ENCODE results near the gene DNM3. TPM values are rescaled to one million over a fixed set of nuclear protein-coding genes. Genes with fewer than 3 reads are reported as not detected.

Gene DNM3
- total RNA-seq, 1 donor from 2014 or later, result 2.7 TPM

DNA sequence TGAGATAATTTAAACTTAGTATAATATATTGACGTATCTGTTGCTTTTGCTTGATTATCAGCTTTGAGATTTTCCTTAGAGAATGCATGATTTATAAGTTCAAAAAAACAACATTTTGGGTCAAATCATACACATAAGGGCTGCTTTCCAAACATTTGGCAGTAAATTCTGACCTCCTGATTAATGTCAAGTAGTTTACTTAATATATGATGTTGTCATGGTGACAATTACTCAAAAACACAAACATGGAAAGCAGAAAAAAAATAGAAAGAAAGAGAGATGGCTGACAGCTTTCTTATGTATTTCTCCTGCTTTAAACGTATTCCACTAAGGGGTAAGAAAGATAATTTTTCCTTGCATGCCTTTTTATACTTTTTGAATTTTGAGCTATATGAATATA is 320.9 kb downstream of the DNM3 start:
- DNase-seq (ENCODE audit: low read depth), result no peak
- H3K36me3 ChIP-seq (ENCODE audit: control insufficient read depth, insufficient read depth, low read length), result peaks cover 3% of the 10 kb centered on the region
- TF ChIP-seq, protein P1, sequence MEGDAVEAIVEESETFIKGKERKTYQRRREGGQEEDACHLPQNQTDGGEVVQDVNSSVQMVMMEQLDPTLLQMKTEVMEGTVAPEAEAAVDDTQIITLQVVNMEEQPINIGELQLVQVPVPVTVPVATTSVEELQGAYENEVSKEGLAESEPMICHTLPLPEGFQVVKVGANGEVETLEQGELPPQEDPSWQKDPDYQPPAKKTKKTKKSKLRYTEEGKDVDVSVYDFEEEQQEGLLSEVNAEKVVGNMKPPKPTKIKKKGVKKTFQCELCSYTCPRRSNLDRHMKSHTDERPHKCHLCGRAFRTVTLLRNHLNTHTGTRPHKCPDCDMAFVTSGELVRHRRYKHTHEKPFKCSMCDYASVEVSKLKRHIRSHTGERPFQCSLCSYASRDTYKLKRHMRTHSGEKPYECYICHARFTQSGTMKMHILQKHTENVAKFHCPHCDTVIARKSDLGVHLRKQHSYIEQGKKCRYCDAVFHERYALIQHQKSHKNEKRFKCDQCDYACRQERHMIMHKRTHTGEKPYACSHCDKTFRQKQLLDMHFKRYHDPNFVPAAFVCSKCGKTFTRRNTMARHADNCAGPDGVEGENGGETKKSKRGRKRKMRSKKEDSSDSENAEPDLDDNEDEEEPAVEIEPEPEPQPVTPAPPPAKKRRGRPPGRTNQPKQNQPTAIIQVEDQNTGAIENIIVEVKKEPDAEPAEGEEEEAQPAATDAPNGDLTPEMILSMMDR (IDR thresholded peaks at IDR 0.05; ENCODE audit: insufficient read depth, low read length, poor library complexity, severe bottlenecking), result no peak
- H3K27me3 ChIP-seq (ENCODE audit: control insufficient read depth, insufficient read depth, low read length), result no peaks in the 10 kb centered on the region
- no peak overlapping the region for H3K4me3 ChIP-seq (ENCODE audit: low read depth, low read length)

DNA sequence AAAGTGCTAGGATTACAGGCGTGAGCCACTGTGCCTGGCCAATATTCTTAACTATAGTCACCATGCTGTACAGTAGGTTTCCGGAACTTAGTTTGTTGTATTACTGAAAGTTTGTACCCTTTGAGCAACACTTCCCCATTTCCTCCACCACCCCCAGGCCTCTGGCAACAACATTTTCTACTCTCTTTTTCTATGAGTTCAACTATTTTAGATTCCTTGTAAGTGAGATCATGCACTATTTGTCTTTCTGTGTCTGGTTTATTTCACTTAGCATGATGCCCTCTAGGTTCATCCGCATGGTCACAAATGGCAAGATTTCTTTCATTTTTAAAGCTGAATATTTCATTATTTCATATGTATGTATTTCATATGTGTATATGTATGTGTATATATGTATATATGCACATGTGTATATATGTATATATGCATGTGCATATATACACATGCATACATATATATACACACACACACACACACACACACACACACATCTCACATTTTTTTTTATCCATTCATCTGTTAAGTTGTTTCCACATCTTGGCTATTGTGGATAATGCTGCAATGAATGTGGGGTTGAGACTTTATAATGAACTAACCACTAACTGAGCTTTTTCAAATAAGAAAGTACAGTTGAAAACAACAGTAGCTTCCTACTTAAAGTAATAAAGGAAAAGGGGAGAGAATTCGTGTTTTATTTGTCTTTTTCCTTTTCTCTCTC is 322.4 kb downstream of the DNM3 start:
- Histone ChIP-seq H3K27me3 (ENCODE audit: control insufficient read depth, insufficient read depth, low read length) (no peaks in the 10 kb centered on the region), H3K4me3 (ENCODE audit: low read depth, low read length) (no peak overlapping the region), H3K36me3 (ENCODE audit: control insufficient read depth, insufficient read depth, low read length) (peaks cover 3% of the 10 kb centered on the region)
- no peak for DNase-seq (ENCODE audit: low read depth)
- TF ChIP-seq, protein P1 (IDR thresholded peaks at IDR 0.05; ENCODE audit: insufficient read depth, low read length, poor library complexity, severe bottlenecking), result no peak

DNA sequence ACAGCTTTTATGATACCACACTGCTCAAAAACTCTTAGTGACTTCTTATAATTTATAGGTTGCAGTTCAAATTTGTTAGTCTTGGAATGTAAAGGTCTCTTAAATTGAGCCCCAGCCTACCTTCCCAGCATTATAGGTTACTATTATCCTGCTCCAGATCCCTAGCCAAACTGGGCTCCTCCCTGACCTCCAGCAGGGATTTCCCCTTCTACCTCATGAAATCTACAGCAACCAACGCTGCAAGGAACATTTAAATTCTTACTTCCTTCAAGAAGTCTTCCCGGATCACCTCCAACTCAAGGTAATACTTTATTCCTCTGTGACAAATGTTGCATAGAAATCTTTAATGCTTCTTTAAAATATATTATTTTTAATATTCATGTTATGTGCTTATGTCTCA is 324.1 kb downstream of the DNM3 start:
- DNase-seq (ENCODE audit: low read depth), result no peak
- Histone ChIP-seq H3K27me3 (ENCODE audit: control insufficient read depth, insufficient read depth, low read length) (no peaks in the 10 kb centered on the region), H3K4me3 (ENCODE audit: low read depth, low read length) (no peak overlapping the region), H3K36me3 (ENCODE audit: control insufficient read depth, insufficient read depth, low read length) (peaks cover 3% of the 10 kb centered on the region)
- TF ChIP-seq, protein P1 (IDR thresholded peaks at IDR 0.05; ENCODE audit: insufficient read depth, low read length, poor library complexity, severe bottlenecking), result no peak

DNA sequence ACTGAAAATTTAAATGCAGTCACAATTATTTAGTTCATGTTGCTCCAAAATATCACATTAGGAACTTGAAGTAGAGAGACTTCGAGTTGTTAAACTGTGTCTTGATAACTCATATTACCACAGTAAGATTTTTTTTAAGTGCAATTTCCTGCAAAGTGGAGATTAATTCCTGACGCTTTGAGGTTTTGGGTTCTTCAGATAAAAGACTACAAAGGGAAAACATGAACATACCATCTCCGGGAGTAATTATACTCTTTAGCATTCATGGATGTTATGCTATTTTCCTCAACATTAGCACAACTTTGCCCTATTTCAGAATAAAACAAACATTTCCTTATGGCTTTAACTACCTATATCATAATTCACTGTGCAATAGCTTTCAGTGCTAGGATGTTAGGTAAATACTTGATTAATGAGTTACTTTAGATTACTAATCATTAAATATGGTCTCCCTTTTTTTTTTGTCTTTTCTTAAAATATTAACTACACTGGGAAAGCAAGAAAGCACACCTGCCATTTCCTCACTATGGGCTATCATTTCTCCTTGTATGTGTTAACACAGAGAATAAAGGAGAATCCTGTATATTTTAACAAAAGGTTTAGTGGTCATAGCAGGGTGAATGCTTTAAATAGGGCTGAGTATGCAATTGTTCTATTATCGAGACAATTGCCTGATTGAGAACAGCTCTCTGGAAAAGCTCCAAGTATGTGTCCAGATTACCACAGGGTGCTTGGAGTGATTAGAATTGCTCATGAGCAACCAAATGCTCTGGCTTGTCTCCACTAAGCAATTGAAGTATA is 326.7 kb downstream of the DNM3 start:
- DNase-seq (ENCODE audit: low read depth), result no peak
- H3K4me3 ChIP-seq (ENCODE audit: low read depth, low read length), result no peak overlapping the region
- peaks cover 3% of the 10 kb centered on the region for H3K36me3 ChIP-seq (ENCODE audit: control insufficient read depth, insufficient read depth, low read length)
- no peaks in the 10 kb centered on the region for H3K27me3 ChIP-seq (ENCODE audit: control insufficient read depth, insufficient read depth, low read length)
- TF ChIP-seq, protein P1 (IDR thresholded peaks at IDR 0.05; ENCODE audit: insufficient read depth, low read length, poor library complexity, severe bottlenecking), result no peak

DNA sequence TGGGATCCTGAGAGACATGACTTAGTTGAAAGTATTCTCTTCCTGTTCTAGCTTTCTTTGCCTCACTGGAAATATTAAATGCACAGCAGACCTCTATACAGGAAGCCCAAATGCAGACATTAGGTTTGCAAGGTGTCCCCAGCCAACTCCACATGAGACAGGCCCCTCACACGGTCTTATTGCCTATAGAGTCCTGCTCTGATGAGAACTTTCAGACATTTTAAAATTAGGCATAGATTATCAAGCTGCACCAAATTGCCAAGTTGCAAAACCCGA is 327.2 kb downstream of the DNM3 start:
- Histone ChIP-seq H3K27me3 (ENCODE audit: control insufficient read depth, insufficient read depth, low read length) (no peaks in the 10 kb centered on the region), H3K4me3 (ENCODE audit: low read depth, low read length) (no peak overlapping the region), H3K36me3 (ENCODE audit: control insufficient read depth, insufficient read depth, low read length) (peaks cover 3% of the 10 kb centered on the region)
- no peak for DNase-seq (ENCODE audit: low read depth)
- TF ChIP-seq, protein P1 (IDR thresholded peaks at IDR 0.05; ENCODE audit: insufficient read depth, low read length, poor library complexity, severe bottlenecking), result no peak
